H9 (cell line): ENCODE results near the gene CHPT1. TPM values are rescaled to one million over a fixed set of nuclear protein-coding genes. Genes with fewer than 3 reads are reported as not detected.
"Not testable (repeated sequence)": the region's sequence is repeated elsewhere in the genome, so short reads cannot be mapped to it uniquely, and the experiment has no call there.

Experiments
- DNase-seq: peaks from one replicate; pipeline ENCODE4 v3.0.0-alpha.2; 2017
- H2AFZ ChIP-seq: one replicate; pipeline ENCODE4 v1.6.1; 2013; ENCODE audit warnings: mild to moderate bottlenecking, low read length, control low read depth, moderate library complexity
- H2AK5ac ChIP-seq: 2 replicates; pipeline ENCODE4 v1.6.1; 2013; ENCODE audit warnings: low read length, control low read depth, mixed read lengths; ENCODE audit not compliant: insufficient read length
- H2BK120ac ChIP-seq: one replicate; pipeline ENCODE4 v1.6.1; 2013; ENCODE audit warnings: low read depth, mild to moderate bottlenecking, low read length, control low read depth, inconsistent platforms; ENCODE audit not compliant: poor library complexity, severe bottlenecking
- H2BK12ac ChIP-seq: 2 replicates; pipeline ENCODE4 v1.6.1; 2013; ENCODE audit warnings: low read length, control low read depth, mixed read lengths, low read depth; ENCODE audit not compliant: insufficient read length
- H2BK15ac ChIP-seq: 2 replicates; pipeline ENCODE4 v1.6.1; 2013; ENCODE audit warnings: low read depth, low read length, control low read depth
- H2BK20ac ChIP-seq: one replicate; pipeline ENCODE4 v1.6.1; 2013; ENCODE audit warnings: low read depth, mild to moderate bottlenecking, low read length, control low read depth, inconsistent platforms; ENCODE audit not compliant: poor library complexity, severe bottlenecking
- H2BK5ac ChIP-seq: 2 replicates; pipeline ENCODE4 v1.6.1; 2013; ENCODE audit warnings: low read length, control low read depth, mixed read lengths; ENCODE audit not compliant: insufficient read length
- H3K14ac ChIP-seq: 2 replicates; pipeline ENCODE4 v1.6.1; 2013; ENCODE audit warnings: low read length, control low read depth; ENCODE audit not compliant: insufficient read depth
- H3K18ac ChIP-seq: 2 replicates; pipeline ENCODE4 v1.6.1; 2013; ENCODE audit warnings: low read depth, mild to moderate bottlenecking, mixed read lengths, low read length, control low read depth; ENCODE audit not compliant: insufficient read length
- H3K23ac ChIP-seq: 2 replicates; pipeline ENCODE4 v1.6.1; 2013; ENCODE audit warnings: low read length, control low read depth, mixed read lengths, low read depth; ENCODE audit not compliant: insufficient read length
- H3K23me2 ChIP-seq: 2 replicates; pipeline ENCODE4 v1.6.1; 2013; ENCODE audit warnings: low read depth, mild to moderate bottlenecking, mixed read lengths, low read length, control low read depth; ENCODE audit not compliant: insufficient read length, poor library complexity, severe bottlenecking
- H3K27ac ChIP-seq: 2 replicates; pipeline ENCODE4 v1.5.1; 2013; ENCODE audit warnings: low read length, control low read depth, mixed read lengths, low read depth; ENCODE audit not compliant: insufficient read length
- H3K27me3 ChIP-seq: 2 replicates; pipeline ENCODE4 v1.6.1; 2013; ENCODE audit warnings: low read length, control low read depth, inconsistent platforms; ENCODE audit not compliant: insufficient read depth
- H3K4ac ChIP-seq: 2 replicates; pipeline ENCODE4 v1.6.1; 2013; ENCODE audit warnings: low read depth, mild to moderate bottlenecking, control low read depth, inconsistent platforms, low read length, moderate library complexity
- H3K4me1 ChIP-seq: 2 replicates; pipeline ENCODE4 v1.6.1; 2013; ENCODE audit warnings: low read length, control low read depth, inconsistent platforms; ENCODE audit not compliant: insufficient read depth
- H3K4me2 ChIP-seq: 2 replicates; pipeline ENCODE4 v1.6.1; 2013; ENCODE audit warnings: low read length, control low read depth, mixed read lengths; ENCODE audit not compliant: insufficient read length, insufficient read depth
- H3K56ac ChIP-seq: 2 replicates; pipeline ENCODE4 v1.6.1; 2013; ENCODE audit warnings: low read depth, mild to moderate bottlenecking, mixed read lengths, low read length, control low read depth; ENCODE audit not compliant: insufficient read length
- H3K79me1 ChIP-seq: 2 replicates; pipeline ENCODE4 v1.6.1; 2013; ENCODE audit warnings: low read depth, mild to moderate bottlenecking, moderate library complexity, low read length, control low read depth, inconsistent platforms; ENCODE audit not compliant: insufficient read depth, poor library complexity, severe bottlenecking
- H3K79me2 ChIP-seq: 2 replicates; pipeline ENCODE4 v1.6.1; 2013; ENCODE audit warnings: low read length, control low read depth, inconsistent platforms; ENCODE audit not compliant: insufficient read depth
- H3K9ac ChIP-seq: 2 replicates; pipeline ENCODE4 v1.6.1; 2013; ENCODE audit warnings: low read length, control low read depth, mixed read lengths; ENCODE audit not compliant: insufficient read length; ENCODE audit errors: extremely low read depth
- H3K9me3 ChIP-seq: one replicate; pipeline ENCODE4 v1.6.1; 2013; ENCODE audit warnings: low read depth, low read length, inconsistent platforms; ENCODE audit not compliant: control insufficient read depth
- H3T11ph ChIP-seq: one replicate; pipeline ENCODE4 v1.6.1; 2013; ENCODE audit warnings: mild to moderate bottlenecking, low read length, control low read depth, inconsistent platforms
- H4K20me1 ChIP-seq: one replicate; pipeline ENCODE4 v1.6.1; 2013; ENCODE audit not compliant: control insufficient read depth, insufficient read length, insufficient read depth
- H4K5ac ChIP-seq: 2 replicates; pipeline ENCODE4 v1.6.1; 2013; ENCODE audit warnings: low read depth, mild to moderate bottlenecking, mixed read lengths, low read length, control low read depth; ENCODE audit not compliant: insufficient read length
- H4K8ac ChIP-seq: replicated peaks from 2 replicates; pipeline ENCODE4 v1.6.1; 2013; ENCODE audit warnings: low read length, control low read depth, mixed read lengths, low read depth; ENCODE audit not compliant: insufficient read length
- H4K91ac ChIP-seq: 2 replicates; pipeline ENCODE4 v1.6.1; 2013; ENCODE audit warnings: low read depth, mild to moderate bottlenecking, moderate library complexity, mixed read lengths, low read length, control low read depth; ENCODE audit not compliant: insufficient read length
- H3K27ac Mint-ChIP-seq, 3 experiments: 2 replicates in 2 of 3; 3 replicates in 1 of 3; pipeline ENCODE4 v1.8.0; 2020 to 2021; ENCODE audit warnings: mixed read lengths in 3 of 3, mild to moderate bottlenecking in 1 of 3, moderate library complexity in 1 of 3
- H3K27me3 Mint-ChIP-seq: 2 replicates; pipeline ENCODE4 v1.8.0; 2021; ENCODE audit warnings: low read depth, mild to moderate bottlenecking, moderate library complexity, mixed read lengths
- H3K36me3 Mint-ChIP-seq, 3 experiments: 2 replicates in 2 of 3; 3 replicates in 1 of 3; pipeline ENCODE4 v1.8.0; 2020 to 2021; ENCODE audit warnings: low read depth in 3 of 3, mixed read lengths in 3 of 3; ENCODE audit not compliant: insufficient read depth in 1 of 3
- H3K4me1 Mint-ChIP-seq, 2 experiments: 2 replicates each; pipeline ENCODE4 v1.8.0; 2020; ENCODE audit warnings: mixed read lengths in 2 of 2
- H3K4me3 Mint-ChIP-seq, 2 experiments: 2 replicates in 1 of 2; 3 replicates in 1 of 2; pipeline ENCODE4 v1.8.0; 2020 to 2021; ENCODE audit warnings: mild to moderate bottlenecking in 2 of 2, mixed read lengths in 2 of 2, moderate library complexity in 1 of 2
- H3K9me3 Mint-ChIP-seq, 2 experiments: 2 replicates in 1 of 2; 3 replicates in 1 of 2; pipeline ENCODE4 v1.8.0; 2020; ENCODE audit warnings: mild to moderate bottlenecking in 2 of 2, mixed read lengths in 2 of 2, moderate library complexity in 1 of 2
- CTCF ChIP-seq: fragments of 200-600 bp; sonication (generic); conservative IDR thresholded peaks from 3 replicates; pipeline ENCODE4 v1.8.0; 2021; ENCODE audit warnings: antibody characterized with exemption, mild to moderate bottlenecking
- WGBS: extraction: QIAGEN DNeasy Blood & Tissue Kit; methylation state at CpG from one replicate; pipeline ENCODE4 v1.1.7; 2013; ENCODE audit warnings: missing lambda C conversion rate, low lambda C conversion rate, mixed read lengths; ENCODE audit not compliant: insufficient read length; ENCODE audit errors: extremely low coverage; 5-methylcytosine and 5-hydroxymethylcytosine counted together
- total RNA-seq: library from RNA; stranded (reverse); gene quantifications from 2 replicates; pipeline ENCODE4 v1.2.1, GENCODE V29; 2021

Gene CHPT1
- total RNA-seq, 1 experiment from 2014 or later, result 17.1 TPM

- no peak overlapping the region for H2BK20ac ChIP-seq
Observed at GRCh38 chr12:101675555-101675954, 21.9 kb upstream of the CHPT1 start.

GRCh38 chr12:101676497-101676896 is 20.9 kb upstream of the CHPT1 start:
- H2BK120ac ChIP-seq, H4K91ac ChIP-seq, H3K4me1 ChIP-seq, H3K4me2 ChIP-seq, H3K18ac ChIP-seq, H3K4me1 Mint-ChIP-seq, H3K23ac ChIP-seq, H3K4me3 Mint-ChIP-seq, H4K5ac ChIP-seq, H2AFZ ChIP-seq, H2BK15ac ChIP-seq, H3T11ph ChIP-seq, H3K9me3 Mint-ChIP-seq, H3K27me3 Mint-ChIP-seq, H2AK5ac ChIP-seq, H2BK20ac ChIP-seq, H3K79me2 ChIP-seq, H3K56ac ChIP-seq, H3K23me2 ChIP-seq, H4K8ac ChIP-seq, H3K27ac Mint-ChIP-seq, H4K20me1 ChIP-seq, H3K27ac ChIP-seq, H3K14ac ChIP-seq, H2BK5ac ChIP-seq, H2BK12ac ChIP-seq, H3K9ac ChIP-seq, H3K27me3 ChIP-seq, H3K9me3 ChIP-seq, DNase-seq, H3K79me1 ChIP-seq, H3K36me3 Mint-ChIP-seq, H3K4ac ChIP-seq: not testable (repeated sequence)
- no CpG with 5 or more reads among the region's 3 CpGs for WGBS

More at GRCh38 chr12:101675555-101675954, 21.9 kb upstream of the CHPT1 start:
- H3K9me3 Mint-ChIP-seq, result no peaks in the 10 kb centered on the region
- no peak overlapping the region for H4K91ac ChIP-seq
- no peak overlapping the region for H3K4ac ChIP-seq
- no peak overlapping the region for H3K4me3 Mint-ChIP-seq
- no peak for DNase-seq
- no peaks in the 10 kb centered on the region for H3K79me1 ChIP-seq
- H4K20me1 ChIP-seq, result no peaks in the 10 kb centered on the region
- no peaks in the 10 kb centered on the region for H3K36me3 Mint-ChIP-seq
- no peak overlapping the region for H4K5ac ChIP-seq
- no peaks in the 10 kb centered on the region for H3K9me3 ChIP-seq
- H3K23me2 ChIP-seq, result no peaks in the 10 kb centered on the region
- H3K27ac Mint-ChIP-seq, result no peak overlapping the region
- H2BK120ac ChIP-seq, result no peak overlapping the region
- no peak overlapping the region for H3K9ac ChIP-seq
- no peak overlapping the region for H4K8ac ChIP-seq
- H3K27ac ChIP-seq, result no peak overlapping the region
- no peak overlapping the region for H2BK12ac ChIP-seq
- H2AK5ac ChIP-seq, result no peak overlapping the region
- WGBS, result no CpG with 5 or more reads among the region's 2 CpGs
- H3K79me2 ChIP-seq, result no peaks in the 10 kb centered on the region
- no peak overlapping the region for H2AFZ ChIP-seq
- TF ChIP-seq CTCF, result no peak
- H2BK5ac ChIP-seq, result no peak overlapping the region
- H3T11ph ChIP-seq, result no peak overlapping the region
- no peak overlapping the region for H3K14ac ChIP-seq
- H3K27me3 ChIP-seq, result no peaks in the 10 kb centered on the region
- no peak overlapping the region for H3K56ac ChIP-seq
- H3K18ac ChIP-seq, result no peak overlapping the region
- no peak overlapping the region for H3K4me2 ChIP-seq
- no peak overlapping the region for H3K23ac ChIP-seq
- H3K27me3 Mint-ChIP-seq, result peaks cover 2% of the 10 kb centered on the region; the same call in 1 of the 2 replicates
- H3K4me1 ChIP-seq, result no peaks in the 10 kb centered on the region
- no peaks in the 10 kb centered on the region for H3K4me1 Mint-ChIP-seq
- H2BK15ac ChIP-seq, result no peak overlapping the region
